GM12878 (cell line): ENCODE measurements around the gene BCAS4. TPM values are rescaled to one million over a fixed set of nuclear protein-coding genes. Genes with fewer than 3 reads are reported as not detected.

Experiments used
- ATAC-seq: fragments of 200-7000 bp; cut with Tn5 transposase; 3 replicates; pipeline ENCODE4 v1.9.1; 2020; ENCODE audit warnings: mild to moderate bottlenecking, moderate library complexity
- BruUV-seq: library from RNA; stranded (reverse); fragments of 400-500 nt; replicated peaks from 2 replicates; lab custom pipeline; 2021; lab: Mats Ljungman, UMichigan
- CTCF ChIA-PET: fragments of 300-600 bp; sonication (Branson Sonifier 250); formaldehyde crosslinking; extraction: SDS; loops from one replicate; lab custom pipeline; 2021; ENCODE audit warnings: inconsistent platforms; lab: Yijun Ruan, JAX
- POLR2A ChIA-PET: fragments of 350-600 bp; formaldehyde crosslinking; extraction: SDS; loops from one replicate; lab custom pipeline; 2021; ENCODE audit warnings: inconsistent platforms; lab: Charles Lee
- RAD21 ChIA-PET: fragments of 300-600 bp; sonication (Branson Sonifier 250); formaldehyde crosslinking; loops from one replicate; lab custom pipeline; 2023; ENCODE audit warnings: antibody characterized with exemption; ENCODE audit not compliant: unreplicated experiment; lab: Charles Lee
- SMC1A ChIA-PET: fragments of 300-600 bp; sonication (Branson Sonifier 250); formaldehyde crosslinking; loops from one replicate; lab custom pipeline; 2023; ENCODE audit not compliant: unreplicated experiment, uncharacterized antibody; lab: Charles Lee
- DNase-seq: peaks from one replicate; pipeline ENCODE4 v3.0.0-alpha.2; 2011; ENCODE audit warnings: low read depth, low spot score
- FAIRE-seq: peaks from 3 replicates; lab custom pipeline; 2011; peaks lifted over from hg19 to GRCh38; lab: Jason Lieb, UNC
- H2AFZ ChIP-seq: 2 replicates; pipeline ENCODE4 v1.6.0; 2011; ENCODE audit warnings: low read depth, low read length, control low read depth; ENCODE audit not compliant: control insufficient read depth
- H3K27ac ChIP-seq: 2 replicates; pipeline ENCODE4 v1.5.1; 2011; ENCODE audit warnings: control low read depth; ENCODE audit not compliant: control insufficient read depth, insufficient read depth
- H3K27me3 ChIP-seq, 2 experiments: replicated peaks in 1 of 2; 2 replicates each; pipeline versions ENCODE4 v1.6.0 to v1.6.1; 2011; ENCODE audit warnings: low read length in 1 of 2; ENCODE audit not compliant: control insufficient read depth in 2 of 2, insufficient read depth in 2 of 2
- H3K36me3 ChIP-seq, 2 experiments: 2 replicates each; pipeline ENCODE4 v1.5.1; 2011; ENCODE audit warnings: low read length in 1 of 2; ENCODE audit not compliant: control insufficient read depth in 2 of 2, insufficient read depth in 2 of 2
- H3K4me1 ChIP-seq: 2 replicates; pipeline ENCODE4 v1.6.1; 2011; ENCODE audit warnings: mild to moderate bottlenecking, low read length, moderate library complexity, mixed read lengths; ENCODE audit not compliant: control insufficient read depth, insufficient read depth
- H3K4me2 ChIP-seq: 2 replicates; pipeline ENCODE4 v1.6.0; 2011; ENCODE audit warnings: control low read depth; ENCODE audit not compliant: control insufficient read depth, insufficient read depth
- H3K4me3 ChIP-seq: fragments of 200-600 bp; sonication (generic); 2 replicates; pipeline ENCODE4 v1.5.1; 2016
- H3K79me2 ChIP-seq: 2 replicates; pipeline ENCODE4 v1.6.0; 2011; ENCODE audit warnings: low read length; ENCODE audit not compliant: control insufficient read depth, insufficient read depth
- H3K9ac ChIP-seq: 2 replicates; pipeline ENCODE4 v1.8.0; 2011; ENCODE audit warnings: low read length, control low read depth, mixed read lengths; ENCODE audit not compliant: control insufficient read depth, insufficient read depth
- H3K9me3 ChIP-seq: replicated peaks from 3 replicates; pipeline ENCODE4 v1.5.1; 2011; ENCODE audit warnings: mild to moderate bottlenecking, low read length; ENCODE audit not compliant: control insufficient read depth, insufficient read depth
- H4K20me1 ChIP-seq: 2 replicates; pipeline ENCODE4 v1.6.0; 2011; ENCODE audit not compliant: control insufficient read depth, insufficient read depth
- BRCA1 ChIP-seq: IDR thresholded peaks from 2 replicates; pipeline ENCODE4 v1.6.1; 2011; ENCODE audit warnings: low read depth, low read length, improper control_type of control experiment
- FOS ChIP-seq: IDR thresholded peaks from 3 replicates; pipeline ENCODE4 v1.6.1; 2011; ENCODE audit warnings: borderline replicate concordance; ENCODE audit not compliant: insufficient read length; ENCODE audit errors: extremely low read depth
- PBX3 ChIP-seq: IDR thresholded peaks from 2 replicates; pipeline ENCODE4 v1.6.1; 2011; ENCODE audit warnings: mild to moderate bottlenecking, low read depth, low read length, moderate library complexity; ENCODE audit not compliant: insufficient replicate concordance
- SP1 ChIP-seq: IDR thresholded peaks from one replicate; pipeline ENCODE4 v1.6.1; 2011; ENCODE audit warnings: low read depth, low read length
- ZNF24 ChIP-seq: fragments of 450-650 bp; IDR thresholded peaks from 2 replicates; pipeline ENCODE4 v1.6.1; 2017; ENCODE audit warnings: antibody characterized with exemption, mild to moderate bottlenecking
- WGBS: methylation state at CpG from one replicate; pipeline ENCODE4 v1.1.6; 2016; ENCODE audit warnings: low lambda C conversion rate; ENCODE audit not compliant: insufficient replicate concordance, insufficient coverage; ENCODE audit errors: missing lambda C conversion rate; 5-methylcytosine and 5-hydroxymethylcytosine counted together
- in situ Hi-C: fragments of 300-500 bp; cut with MboI; formaldehyde crosslinking; loops from 9 replicates; pipeline ENCODE4 v1.14.3; 2018; ENCODE audit warnings: mixed read lengths
- intact Hi-C: fragments of 100-400 bp; cut with micrococcal nuclease; formaldehyde crosslinking; loops from one replicate; pipeline ENCODE4 v1.14.2; 2022; ENCODE audit not compliant: unreplicated experiment
- polyA plus RNA-seq, 11 experiments: library from polyadenylated mRNA; depleted of rRNA in 4 of 11; unstranded in 6 of 11; stranded (reverse) in 5 of 11; fragments of >200 nt; fragmentation: Nextera tagmentation in 4 of 11; fragmentation: Illumina TruSeq in 1 of 11; extraction: Ambion mirVana in 4 of 11; extraction: Trizol in 1 of 11; gene quantifications; 1 replicate in 1 of 11; 2 replicates in 10 of 11; pipeline versions ENCODE4 v1.2.1 to v1.2.3, GENCODE V29; 2011 to 2016; ENCODE audit warnings: inconsistent platforms in 2 of 11, missing spikeins in 2 of 11, low read depth in 1 of 11
- total RNA-seq, 4 experiments: library from RNA; depleted of rRNA in 3 of 4; stranded (reverse); fragments of >200 nt in 3 of 4; fragmentation: Illumina TruSeq in 1 of 4; extraction: Trizol in 1 of 4; gene quantifications; 2 replicates each; pipeline versions ENCODE4 v1.2.1 to v1.2.3, GENCODE V29; 2013 to 2021
- TF ChIP-seq, protein P1 (sequence below): fragments of 450-650 bp; IDR thresholded peaks from 2 replicates; pipeline ENCODE4 v1.6.1; 2016; ENCODE audit warnings: mild to moderate bottlenecking, moderate library complexity, borderline replicate concordance

BCAS4 gene
- total and polyA plus RNA-seq, 10 of the 15 experiments (the other 5 are each of a cell fraction or from before 2014, with no cell fraction given): 14.8 to 214 (median 65.3) TPM

GRCh38 chr20:50915424-50915823 lies 120.6 kb downstream of the BCAS4 start:
- Histone ChIP-seq H3K27ac (peak overlapping the region; percentile 61), H3K4me3 (no peak overlapping the region), H2AFZ (no peak overlapping the region), H3K9me3 (no peaks in the 10 kb centered on the region), H3K4me2 (peak overlapping the region; percentile 66), H3K4me1 (peaks cover 70% of the 10 kb centered on the region), H3K9ac (no peak overlapping the region), H3K27me3 (no peaks in the 10 kb centered on the region), H3K79me2 (peaks cover 97% of the 10 kb centered on the region), H4K20me1 (peaks cover 13% of the 10 kb centered on the region), H3K36me3 (peaks cover 5 to 22% of the 10 kb centered on the region in 2 experiments)
- WGBS: 37% methylated on average over 3 of the region's 3 CpGs
- no peak for ATAC-seq
- CTCF ChIA-PET: interaction anchor here (0.8 to 4.9 kb wide), 8 partner anchors 12 to 336 kb away, joined by 3 to 91 read pairs (median 6); partner anchors contain the start of genes ADNP and BCAS4
- no peak for TF ChIP-seq ZNF24
- no peak for TF ChIP-seq BRCA1
- TF ChIP-seq FOS: no peak
- no peak for TF ChIP-seq PBX3
- TF ChIP-seq SP1: no peak
- TF ChIP-seq, protein P1, sequence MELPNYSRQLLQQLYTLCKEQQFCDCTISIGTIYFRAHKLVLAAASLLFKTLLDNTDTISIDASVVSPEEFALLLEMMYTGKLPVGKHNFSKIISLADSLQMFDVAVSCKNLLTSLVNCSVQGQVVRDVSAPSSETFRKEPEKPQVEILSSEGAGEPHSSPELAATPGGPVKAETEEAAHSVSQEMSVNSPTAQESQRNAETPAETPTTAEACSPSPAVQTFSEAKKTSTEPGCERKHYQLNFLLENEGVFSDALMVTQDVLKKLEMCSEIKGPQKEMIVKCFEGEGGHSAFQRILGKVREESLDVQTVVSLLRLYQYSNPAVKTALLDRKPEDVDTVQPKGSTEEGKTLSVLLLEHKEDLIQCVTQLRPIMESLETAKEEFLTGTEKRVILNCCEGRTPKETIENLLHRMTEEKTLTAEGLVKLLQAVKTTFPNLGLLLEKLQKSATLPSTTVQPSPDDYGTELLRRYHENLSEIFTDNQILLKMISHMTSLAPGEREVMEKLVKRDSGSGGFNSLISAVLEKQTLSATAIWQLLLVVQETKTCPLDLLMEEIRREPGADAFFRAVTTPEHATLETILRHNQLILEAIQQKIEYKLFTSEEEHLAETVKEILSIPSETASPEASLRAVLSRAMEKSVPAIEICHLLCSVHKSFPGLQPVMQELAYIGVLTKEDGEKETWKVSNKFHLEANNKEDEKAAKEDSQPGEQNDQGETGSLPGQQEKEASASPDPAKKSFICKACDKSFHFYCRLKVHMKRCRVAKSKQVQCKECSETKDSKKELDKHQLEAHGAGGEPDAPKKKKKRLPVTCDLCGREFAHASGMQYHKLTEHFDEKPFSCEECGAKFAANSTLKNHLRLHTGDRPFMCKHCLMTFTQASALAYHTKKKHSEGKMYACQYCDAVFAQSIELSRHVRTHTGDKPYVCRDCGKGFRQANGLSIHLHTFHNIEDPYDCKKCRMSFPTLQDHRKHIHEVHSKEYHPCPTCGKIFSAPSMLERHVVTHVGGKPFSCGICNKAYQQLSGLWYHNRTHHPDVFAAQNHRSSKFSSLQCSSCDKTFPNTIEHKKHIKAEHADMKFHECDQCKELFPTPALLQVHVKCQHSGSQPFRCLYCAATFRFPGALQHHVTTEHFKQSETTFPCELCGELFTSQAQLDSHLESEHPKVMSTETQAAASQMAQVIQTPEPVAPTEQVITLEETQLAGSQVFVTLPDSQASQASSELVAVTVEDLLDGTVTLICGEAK: no peak
- RAD21 ChIA-PET: interaction anchor here (0.7 to 3.7 kb wide), 8 partner anchors 12 to 125 kb away, joined by 3 to 22 read pairs (median 7); partner anchors contain the start of genes ADNP and BCAS4
- intact Hi-C loops (no loop called here), in situ Hi-C loops (no loop called here)
- POLR2A ChIA-PET: interaction anchor here (0.9 to 4.1 kb wide), 6 partner anchors 9 to 121 kb away, joined by 3 to 26 read pairs (median 4); partner anchors contain the start of gene BCAS4
- BruUV-seq: no TSS peak
- no peak for DNase-seq
- no peak for FAIRE-seq
- SMC1A ChIA-PET: interaction anchor here (0.6 to 3.5 kb wide), 9 partner anchors 11 to 116 kb away, joined by 3 to 54 read pairs (median 4); partner anchors contain the start of gene ADNP
